Parathyroid adenoma (tissue), 2 donors: Measurements from ENCODE around the gene NFASC.

ENCODE experiments used
- H2AFZ ChIP-seq: fragments of 300-600 bp; sonication (generic); one replicate; pipeline ENCODE4 v1.7.0; 2017; ENCODE audit warnings: antibody characterized with exemption, mild to moderate bottlenecking
- H3K27ac ChIP-seq: fragments of 300-600 bp; sonication (generic); one replicate; pipeline ENCODE4 v1.7.0; 2017
- H3K27me3 ChIP-seq: fragments of 300-600 bp; sonication (generic); one replicate; pipeline ENCODE4 v1.7.0; 2017; ENCODE audit warnings: low read length; ENCODE audit not compliant: control insufficient read depth, insufficient read depth
- H3K36me3 ChIP-seq: fragments of 300-600 bp; sonication (generic); one replicate; pipeline ENCODE4 v1.7.0; 2017; ENCODE audit warnings: low read length; ENCODE audit not compliant: control insufficient read depth, insufficient read depth
- H3K4me1 ChIP-seq: fragments of 300-600 bp; sonication (generic); one replicate; pipeline ENCODE4 v1.7.0; 2017; ENCODE audit warnings: control low read depth
- H3K4me2 ChIP-seq: fragments of 300-600 bp; sonication (generic); one replicate; pipeline ENCODE4 v1.7.0; 2017; ENCODE audit warnings: low read length
- H3K4me3 ChIP-seq: fragments of 300-600 bp; sonication (generic); one replicate; pipeline ENCODE4 v1.7.0; 2017; ENCODE audit warnings: low read depth, low read length
- H3K79me2 ChIP-seq: fragments of 300-600 bp; sonication (generic); one replicate; pipeline ENCODE4 v1.7.0; 2017; ENCODE audit warnings: control low read depth
- H3K9ac ChIP-seq: fragments of 300-600 bp; sonication (generic); one replicate; pipeline ENCODE4 v1.7.0; 2017; ENCODE audit warnings: mild to moderate bottlenecking
- H3K9me3 ChIP-seq: fragments of 300-600 bp; sonication (generic); one replicate; pipeline ENCODE4 v1.7.0; 2017; ENCODE audit warnings: low read length; ENCODE audit not compliant: control insufficient read depth
- TF ChIP-seq, protein P1 (sequence below): fragments of 300-600 bp; sonication (generic); IDR thresholded peaks from one replicate; pipeline ENCODE4 v1.7.0; 2017; ENCODE audit warnings: antibody characterized with exemption, mild to moderate bottlenecking
- donor health status: primary hyperparathyroidism.

The NFASC gene

DNA sequence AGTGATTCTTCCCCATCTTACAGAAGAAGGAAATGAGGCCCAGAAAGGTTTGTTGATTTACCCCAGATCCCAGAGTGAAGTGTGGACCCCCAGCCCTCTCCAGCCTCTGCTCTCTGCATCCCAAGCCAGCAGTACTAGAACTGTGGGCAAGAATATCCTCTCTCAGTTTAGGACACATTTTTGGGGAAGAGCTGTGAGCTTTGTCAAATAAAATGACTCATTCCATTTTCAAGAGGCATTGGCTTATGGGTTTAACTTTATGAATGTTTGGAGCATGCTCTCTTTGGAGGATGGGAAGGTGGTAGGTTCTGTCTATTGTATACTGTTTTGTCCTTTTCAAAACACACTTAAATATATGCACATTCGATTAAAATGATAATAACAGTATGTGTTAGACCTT lies 101.8 kb downstream of the NFASC start:
- H3K4me2 ChIP-seq, result no peak overlapping the region
- no peaks in the 10 kb centered on the region for H3K9me3 ChIP-seq
- TF ChIP-seq, protein P1, sequence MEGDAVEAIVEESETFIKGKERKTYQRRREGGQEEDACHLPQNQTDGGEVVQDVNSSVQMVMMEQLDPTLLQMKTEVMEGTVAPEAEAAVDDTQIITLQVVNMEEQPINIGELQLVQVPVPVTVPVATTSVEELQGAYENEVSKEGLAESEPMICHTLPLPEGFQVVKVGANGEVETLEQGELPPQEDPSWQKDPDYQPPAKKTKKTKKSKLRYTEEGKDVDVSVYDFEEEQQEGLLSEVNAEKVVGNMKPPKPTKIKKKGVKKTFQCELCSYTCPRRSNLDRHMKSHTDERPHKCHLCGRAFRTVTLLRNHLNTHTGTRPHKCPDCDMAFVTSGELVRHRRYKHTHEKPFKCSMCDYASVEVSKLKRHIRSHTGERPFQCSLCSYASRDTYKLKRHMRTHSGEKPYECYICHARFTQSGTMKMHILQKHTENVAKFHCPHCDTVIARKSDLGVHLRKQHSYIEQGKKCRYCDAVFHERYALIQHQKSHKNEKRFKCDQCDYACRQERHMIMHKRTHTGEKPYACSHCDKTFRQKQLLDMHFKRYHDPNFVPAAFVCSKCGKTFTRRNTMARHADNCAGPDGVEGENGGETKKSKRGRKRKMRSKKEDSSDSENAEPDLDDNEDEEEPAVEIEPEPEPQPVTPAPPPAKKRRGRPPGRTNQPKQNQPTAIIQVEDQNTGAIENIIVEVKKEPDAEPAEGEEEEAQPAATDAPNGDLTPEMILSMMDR, result no peak
- no peak overlapping the region for H3K27ac ChIP-seq
- no peak overlapping the region for H3K9ac ChIP-seq
- no peak overlapping the region for H3K4me3 ChIP-seq
- no peaks in the 10 kb centered on the region for H3K27me3 ChIP-seq
- no peaks in the 10 kb centered on the region for H3K4me1 ChIP-seq
- H3K36me3 ChIP-seq, result no peaks in the 10 kb centered on the region
- no peaks in the 10 kb centered on the region for H3K79me2 ChIP-seq
- no peak overlapping the region for H2AFZ ChIP-seq

DNA sequence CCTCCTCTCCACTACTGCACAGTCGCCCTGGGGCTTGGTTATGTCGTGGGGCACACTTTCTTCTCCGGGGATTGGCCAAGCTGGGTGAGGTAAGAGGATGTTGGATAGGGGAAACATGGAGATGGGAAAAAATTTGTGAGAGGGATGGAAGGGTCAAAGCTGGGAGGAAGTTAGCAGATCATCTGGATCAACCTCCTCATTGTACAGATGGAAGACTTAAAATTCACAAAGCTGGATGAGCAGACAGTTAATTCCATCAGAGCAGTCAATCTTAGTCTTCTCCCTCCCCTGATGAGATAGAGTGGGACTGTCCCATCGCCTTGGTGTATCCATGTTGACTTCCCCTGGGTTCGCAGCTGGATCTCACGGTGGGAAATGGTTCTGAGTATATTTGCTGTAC lies 102.8 kb downstream of the NFASC start:
- Histone ChIP-seq H3K27me3 (no peaks in the 10 kb centered on the region), H3K4me2 (no peak overlapping the region), H3K9me3 (no peaks in the 10 kb centered on the region), H3K79me2 (no peaks in the 10 kb centered on the region), H3K9ac (no peak overlapping the region), H3K27ac (no peak overlapping the region), H3K36me3 (no peaks in the 10 kb centered on the region), H3K4me1 (no peaks in the 10 kb centered on the region), H2AFZ (no peak overlapping the region), H3K4me3 (no peak overlapping the region)
- TF ChIP-seq, protein P1, result no peak

DNA sequence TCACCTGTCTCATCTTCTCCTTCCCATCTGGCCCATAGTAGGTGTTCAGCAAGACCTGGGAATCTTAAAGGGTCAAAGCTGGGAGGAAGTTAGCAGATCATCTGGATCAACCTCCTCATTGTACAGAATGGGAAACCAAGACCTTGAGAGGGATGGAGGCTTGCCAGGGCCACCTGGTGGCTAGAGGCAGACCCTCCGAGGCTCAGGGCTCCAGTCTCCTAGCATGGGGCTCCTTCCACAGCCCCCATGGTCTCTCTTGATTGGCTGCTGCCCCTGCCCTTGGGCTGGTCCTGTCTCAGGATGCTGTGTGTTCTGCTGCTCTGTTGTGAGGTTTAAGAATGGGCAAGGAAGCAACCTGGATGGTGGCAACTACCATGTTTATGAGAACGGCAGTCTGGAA lies 103.7 kb downstream of the NFASC start:
- Histone ChIP-seq H3K9ac (no peak overlapping the region), H3K79me2 (no peaks in the 10 kb centered on the region), H3K4me2 (no peak overlapping the region), H3K4me1 (no peaks in the 10 kb centered on the region), H2AFZ (no peak overlapping the region), H3K9me3 (no peaks in the 10 kb centered on the region), H3K36me3 (no peaks in the 10 kb centered on the region), H3K27ac (no peak overlapping the region), H3K4me3 (no peak overlapping the region), H3K27me3 (no peaks in the 10 kb centered on the region)
- TF ChIP-seq, protein P1, result no peak

DNA sequence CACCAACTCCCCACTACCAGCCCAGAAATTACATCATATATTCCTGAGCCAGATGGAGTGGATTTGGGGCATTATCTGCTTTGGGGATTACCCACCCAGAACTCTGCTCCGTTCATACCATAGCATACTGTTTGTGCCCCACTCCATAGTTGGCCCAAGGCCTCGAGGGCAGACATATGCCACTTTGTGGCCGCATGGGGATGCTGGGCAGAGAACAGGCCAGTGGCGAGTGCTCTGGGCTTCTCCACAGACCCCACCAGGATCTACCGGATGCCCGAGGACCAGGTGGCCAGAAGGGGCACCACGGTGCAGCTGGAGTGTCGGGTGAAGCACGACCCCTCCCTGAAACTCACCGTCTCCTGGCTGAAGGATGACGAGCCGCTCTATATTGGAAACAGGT lies 104.4 kb downstream of the NFASC start:
- no peak overlapping the region for H2AFZ ChIP-seq
- H3K27ac ChIP-seq, result no peak overlapping the region
- TF ChIP-seq, protein P1, result no peak
- no peaks in the 10 kb centered on the region for H3K36me3 ChIP-seq
- H3K27me3 ChIP-seq, result no peaks in the 10 kb centered on the region
- no peak overlapping the region for H3K4me3 ChIP-seq
- H3K4me2 ChIP-seq, result no peak overlapping the region
- H3K9ac ChIP-seq, result no peak overlapping the region
- no peaks in the 10 kb centered on the region for H3K79me2 ChIP-seq
- H3K9me3 ChIP-seq, result no peaks in the 10 kb centered on the region
- no peaks in the 10 kb centered on the region for H3K4me1 ChIP-seq

DNA sequence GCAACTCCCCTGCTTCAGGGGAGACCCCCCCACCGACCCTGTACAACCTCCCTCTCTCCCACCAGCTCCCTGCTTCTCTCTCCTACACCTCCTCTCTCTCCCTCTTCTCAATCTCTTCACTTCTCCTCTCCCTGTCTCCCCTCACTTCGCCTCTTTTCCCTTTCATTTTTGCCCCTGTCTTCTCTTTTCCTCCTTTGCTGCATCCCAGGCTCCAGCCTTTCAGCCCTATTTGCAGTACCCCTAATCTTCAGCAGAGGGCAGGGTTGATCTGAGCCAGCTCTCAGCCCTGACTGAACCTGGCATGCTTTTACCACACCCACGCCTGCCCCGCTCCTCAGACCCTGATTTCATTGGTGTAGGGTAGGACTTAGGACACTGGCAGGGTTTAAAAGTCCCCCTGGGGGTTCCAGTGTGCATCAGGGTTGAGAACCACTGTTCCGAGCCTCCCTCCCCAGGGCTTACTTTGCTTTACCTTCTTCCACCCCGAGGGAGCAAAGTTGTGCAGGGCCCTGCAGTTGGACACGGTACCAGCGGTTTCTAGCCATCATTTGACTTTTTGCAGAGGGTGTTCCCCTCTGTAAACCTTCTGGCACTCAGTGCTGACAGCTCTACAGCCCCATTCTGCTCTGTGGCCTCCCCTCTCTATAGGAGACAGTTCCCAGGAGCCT lies 105.0 kb downstream of the NFASC start:
- Histone ChIP-seq H3K4me3 (no peak overlapping the region), H3K27me3 (no peaks in the 10 kb centered on the region), H3K9me3 (no peaks in the 10 kb centered on the region), H3K36me3 (no peaks in the 10 kb centered on the region), H3K4me1 (no peaks in the 10 kb centered on the region), H3K9ac (no peak overlapping the region), H3K79me2 (no peaks in the 10 kb centered on the region), H3K4me2 (no peak overlapping the region), H2AFZ (no peak overlapping the region), H3K27ac (no peak overlapping the region)
- TF ChIP-seq, protein P1, result peak; percentile 65
